ENCODE results near the gene FOS.

The FOS gene

GRCh38 chr14:75320196-75320595 lies 41.6 kb downstream of the FOS start:
- no peak for DNase-seq

DNA sequence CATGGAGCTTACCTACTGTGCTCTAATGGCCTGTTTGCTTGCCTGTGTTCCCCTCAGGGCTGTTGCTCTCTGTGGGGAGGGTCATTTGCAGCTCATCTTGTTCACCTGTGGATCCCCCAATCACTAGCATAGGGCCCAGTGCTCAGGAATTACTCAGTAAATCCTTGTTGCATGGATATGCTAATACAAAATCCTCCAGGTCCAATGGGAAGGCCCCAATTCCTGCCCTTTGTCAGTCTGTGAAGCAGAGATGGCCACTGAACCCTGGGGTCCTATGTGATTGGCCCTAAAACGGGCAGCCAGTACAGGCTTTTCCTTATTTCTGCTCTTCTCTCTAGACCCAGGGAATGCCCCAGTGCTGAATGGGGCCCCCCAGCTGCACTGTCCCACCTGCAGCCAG lies 44.1 kb downstream of the FOS start:
- no peak for DNase-seq

GRCh38 chr14:75323571-75323970 lies 44.9 kb downstream of the FOS start:
- no peak for DNase-seq

DNA sequence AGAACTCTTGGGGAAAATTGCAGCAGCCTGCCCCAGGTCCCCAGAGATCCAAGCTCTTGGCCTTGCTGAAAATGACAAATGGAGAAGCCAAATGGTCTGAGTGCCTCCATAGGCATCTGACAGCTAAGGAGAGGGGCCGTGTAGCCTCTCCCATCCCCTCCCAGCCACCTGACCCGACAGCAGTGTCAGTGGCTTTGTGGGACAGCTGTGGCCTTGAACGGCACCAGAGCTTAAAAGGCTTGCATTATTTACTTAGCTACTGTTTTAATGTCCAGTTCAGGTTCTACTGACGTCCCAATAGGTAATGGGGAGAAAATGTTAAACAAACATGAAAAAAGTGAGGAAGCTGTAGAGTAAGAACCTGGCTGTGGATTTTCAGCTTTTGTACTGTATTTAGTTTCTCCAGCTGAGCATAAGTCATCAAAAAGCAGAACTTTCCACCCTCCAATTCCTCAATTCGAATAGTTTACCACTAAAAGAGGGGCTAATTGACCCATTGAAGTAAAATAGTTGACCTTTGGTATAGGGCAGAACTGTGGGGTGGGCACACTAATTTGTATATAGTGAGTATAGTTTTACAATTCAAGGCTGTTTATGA lies 50.0 kb downstream of the FOS start:
- DNase-seq, result no peak

- DNase-seq, result no peak
Observed at GRCh38 chr14:75329369-75329768, 50.7 kb downstream of the FOS start.

GRCh38 chr14:75331471-75331870 lies 52.8 kb downstream of the FOS start:
- no peak for DNase-seq
